GM12873 (cell line): Measurements from ENCODE around the gene NOSIP.

ENCODE experiments used
- TF ChIP-seq, protein P1 (sequence below): IDR thresholded peaks from 2 replicates; pipeline ENCODE4 v1.5.1; 2012; ENCODE audit warnings: low read depth, mild to moderate bottlenecking, moderate library complexity, low read length, control low read depth; ENCODE audit not compliant: insufficient read depth; ENCODE audit errors: missing control alignments

Gene NOSIP

DNA sequence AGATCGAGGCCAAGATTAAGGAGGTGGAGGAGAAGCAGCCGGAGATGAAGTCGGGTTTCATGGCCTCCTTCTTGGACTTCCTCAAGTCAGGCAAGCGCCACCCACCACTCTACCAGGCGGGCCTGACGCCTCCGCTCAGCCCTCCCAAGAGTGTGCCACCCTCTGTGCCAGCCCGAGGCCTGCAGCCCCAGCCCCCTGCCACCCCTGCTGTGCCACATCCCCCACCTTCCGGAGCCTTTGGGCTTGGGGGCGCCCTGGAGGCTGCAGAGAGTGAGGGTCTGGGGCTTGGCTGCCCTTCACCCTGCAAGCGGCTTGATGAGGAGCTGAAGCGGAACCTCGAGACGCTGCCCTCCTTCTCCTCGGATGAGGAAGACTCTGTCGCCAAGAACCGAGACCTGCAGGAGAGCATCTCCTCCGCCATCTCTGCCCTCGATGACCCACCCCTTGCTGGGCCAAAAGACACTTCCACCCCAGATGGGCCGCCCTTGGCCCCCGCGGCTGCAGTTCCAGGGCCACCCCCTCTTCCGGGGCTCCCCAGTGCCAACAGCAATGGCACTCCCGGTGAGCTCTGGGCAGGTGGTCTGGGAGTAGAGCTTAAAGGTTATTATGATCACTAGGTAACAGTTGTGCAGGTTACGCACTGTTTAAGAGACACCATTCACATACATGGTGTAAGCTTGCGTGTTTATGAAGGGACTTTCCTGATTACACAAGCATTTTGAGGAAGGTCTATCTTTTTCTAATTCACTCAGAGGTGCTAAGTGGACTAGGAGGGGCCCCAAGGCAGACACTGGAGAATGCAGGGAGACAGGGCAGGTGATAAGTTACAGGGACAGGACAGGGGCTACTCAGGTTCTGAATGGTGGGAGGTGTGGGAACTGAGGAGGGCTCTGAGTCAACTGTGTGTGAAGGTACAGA is 19.3 kb upstream of the NOSIP start:
- TF ChIP-seq, protein P1, sequence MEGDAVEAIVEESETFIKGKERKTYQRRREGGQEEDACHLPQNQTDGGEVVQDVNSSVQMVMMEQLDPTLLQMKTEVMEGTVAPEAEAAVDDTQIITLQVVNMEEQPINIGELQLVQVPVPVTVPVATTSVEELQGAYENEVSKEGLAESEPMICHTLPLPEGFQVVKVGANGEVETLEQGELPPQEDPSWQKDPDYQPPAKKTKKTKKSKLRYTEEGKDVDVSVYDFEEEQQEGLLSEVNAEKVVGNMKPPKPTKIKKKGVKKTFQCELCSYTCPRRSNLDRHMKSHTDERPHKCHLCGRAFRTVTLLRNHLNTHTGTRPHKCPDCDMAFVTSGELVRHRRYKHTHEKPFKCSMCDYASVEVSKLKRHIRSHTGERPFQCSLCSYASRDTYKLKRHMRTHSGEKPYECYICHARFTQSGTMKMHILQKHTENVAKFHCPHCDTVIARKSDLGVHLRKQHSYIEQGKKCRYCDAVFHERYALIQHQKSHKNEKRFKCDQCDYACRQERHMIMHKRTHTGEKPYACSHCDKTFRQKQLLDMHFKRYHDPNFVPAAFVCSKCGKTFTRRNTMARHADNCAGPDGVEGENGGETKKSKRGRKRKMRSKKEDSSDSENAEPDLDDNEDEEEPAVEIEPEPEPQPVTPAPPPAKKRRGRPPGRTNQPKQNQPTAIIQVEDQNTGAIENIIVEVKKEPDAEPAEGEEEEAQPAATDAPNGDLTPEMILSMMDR, result no peak

DNA sequence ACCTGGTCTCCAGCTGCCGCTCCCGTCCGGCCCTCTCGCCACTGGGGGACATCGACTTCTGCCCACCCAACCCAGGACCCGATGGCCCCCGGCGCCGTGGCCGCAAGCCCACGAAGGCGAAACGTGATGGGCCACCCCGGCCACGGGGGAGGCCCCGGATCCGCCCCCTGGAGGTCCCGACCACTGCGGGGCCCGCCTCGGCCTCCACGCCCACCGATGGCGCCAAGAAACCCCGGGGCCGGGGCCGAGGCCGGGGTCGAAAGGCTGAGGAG is 17.3 kb upstream of the NOSIP start:
- TF ChIP-seq, protein P1, result no peak

GRCh38 chr19:49596954-49597702 is 16.8 kb upstream of the NOSIP start:
- TF ChIP-seq, protein P1, result no peak

DNA sequence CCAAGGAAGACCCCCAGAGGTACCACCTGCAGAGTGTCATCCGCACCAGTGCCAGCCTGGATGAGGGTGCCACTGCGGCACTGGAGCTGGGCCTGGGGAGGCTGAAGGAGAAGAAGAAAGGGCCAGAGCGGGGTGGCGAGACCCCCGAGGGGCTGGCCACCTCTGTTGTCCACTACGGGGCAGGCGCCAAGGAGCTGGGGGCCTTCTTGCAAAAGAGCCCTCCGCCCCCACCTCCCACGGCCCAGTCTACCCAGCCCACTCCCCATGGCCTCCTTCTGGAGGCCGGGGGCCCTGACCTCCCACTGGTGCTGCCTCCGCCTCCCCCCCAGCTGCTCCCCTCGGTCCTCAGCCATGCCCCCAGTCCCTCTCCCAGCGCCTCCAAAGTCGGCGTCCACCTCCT is 16.1 kb upstream of the NOSIP start:
- TF ChIP-seq, protein P1, result no peak

- TF ChIP-seq, protein P1, result no peak
These were observed 15.6 kb upstream of the NOSIP start for GRCh38 chr19:49595819-49596404.

DNA sequence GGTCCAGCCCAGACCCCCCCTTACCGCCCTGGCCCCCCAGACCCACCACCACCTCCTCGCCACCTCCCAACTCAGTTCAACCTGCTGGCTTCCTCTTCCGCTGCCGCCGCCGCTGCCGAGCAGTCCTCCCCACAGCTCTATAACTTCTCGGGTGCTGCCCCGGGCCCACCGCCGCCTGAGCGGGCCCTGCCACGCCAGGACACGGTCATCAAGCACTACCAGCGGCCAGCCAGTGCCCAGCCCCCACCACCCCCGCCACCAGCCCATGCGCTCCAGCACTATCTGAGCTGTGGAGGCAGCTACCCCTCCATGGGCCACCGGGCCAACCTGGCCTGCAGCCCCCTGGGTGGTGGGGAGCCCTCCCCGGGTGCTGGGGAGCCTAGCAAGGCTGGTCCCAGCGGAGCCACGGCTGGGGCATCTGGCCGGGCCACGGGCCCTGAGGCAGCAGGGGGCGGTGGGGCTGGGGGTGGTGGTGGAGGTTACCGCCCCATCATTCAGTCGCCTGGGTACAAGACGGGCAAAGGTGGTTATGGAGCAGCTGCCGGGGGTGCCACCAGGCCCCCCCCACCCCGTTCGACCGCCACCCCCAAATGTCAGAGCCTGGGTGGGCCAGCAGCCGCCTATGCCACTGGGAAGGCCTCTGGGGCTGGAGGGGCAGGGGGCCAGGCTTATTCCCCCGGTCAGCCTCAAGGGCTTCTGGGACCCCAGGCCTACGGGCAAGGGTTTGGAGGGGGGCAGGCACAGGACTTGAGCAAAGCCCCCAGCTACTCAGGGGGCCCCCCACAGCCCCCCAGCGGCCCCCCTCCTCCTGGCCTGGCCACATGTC is 14.8 kb upstream of the NOSIP start:
- TF ChIP-seq, protein P1, result no peak
